Mesenchymal stem cell (in vitro differentiated cells and primary cell): ENCODE data around the gene ARL5C.
A peak's percentile ranks its signal among the peaks of the same experiment; 100 is the strongest.

Experiments used
- DNase-seq: peaks from one replicate; pipeline ENCODE4 v3.0.0-alpha.2; 2013
- H2AFZ ChIP-seq: one replicate; pipeline ENCODE4 v1.6.1; 2013; ENCODE audit warnings: low read depth, mild to moderate bottlenecking, control low read depth, inconsistent platforms, low read length, moderate library complexity
- H2AK5ac ChIP-seq: 2 replicates; pipeline ENCODE4 v1.6.1; 2013; ENCODE audit warnings: low read length, moderate library complexity, mild to moderate bottlenecking, inconsistent platforms; ENCODE audit not compliant: severe bottlenecking
- H2BK120ac ChIP-seq: one replicate; pipeline ENCODE4 v1.6.1; 2013; ENCODE audit warnings: low read depth, mild to moderate bottlenecking, inconsistent platforms, low read length, moderate library complexity
- H2BK12ac ChIP-seq, 2 experiments: one replicate each; pipeline ENCODE4 v1.6.1; 2013; ENCODE audit warnings: inconsistent platforms in 2 of 2, low read length in 2 of 2, mild to moderate bottlenecking in 2 of 2, moderate library complexity in 2 of 2, control low read depth in 1 of 2
- H2BK15ac ChIP-seq: one replicate; pipeline ENCODE4 v1.6.1; 2013; ENCODE audit warnings: mild to moderate bottlenecking, low read depth, inconsistent platforms; ENCODE audit not compliant: poor library complexity, severe bottlenecking
- H2BK5ac ChIP-seq: 2 replicates; pipeline ENCODE4 v1.6.1; 2013; ENCODE audit warnings: low read depth, mild to moderate bottlenecking, low read length, control low read depth, inconsistent platforms; ENCODE audit not compliant: poor library complexity, severe bottlenecking
- H3K14ac ChIP-seq, 2 experiments: one replicate each; pipeline ENCODE4 v1.6.1; 2013; ENCODE audit warnings: inconsistent platforms in 2 of 2, low read length in 2 of 2, control low read depth in 1 of 2, mild to moderate bottlenecking in 1 of 2, moderate library complexity in 1 of 2
- H3K18ac ChIP-seq, 2 experiments: one replicate each; pipeline ENCODE4 v1.6.1; 2013; ENCODE audit warnings: inconsistent platforms in 2 of 2, low read length in 2 of 2, control low read depth in 1 of 2, low read depth in 1 of 2, mild to moderate bottlenecking in 1 of 2
- H3K23ac ChIP-seq, 2 experiments: one replicate each; pipeline ENCODE4 v1.6.1; 2013; ENCODE audit warnings: inconsistent platforms in 2 of 2, low read length in 2 of 2, mild to moderate bottlenecking in 2 of 2, moderate library complexity in 2 of 2, control low read depth in 1 of 2
- H3K27ac ChIP-seq: 2 replicates; pipeline ENCODE4 v1.5.1; 2013; ENCODE audit warnings: mild to moderate bottlenecking, moderate library complexity, low read length, control low read depth, inconsistent platforms; ENCODE audit not compliant: poor library complexity, severe bottlenecking
- H3K27me3 ChIP-seq, 2 experiments: 2 replicates each; pipeline versions ENCODE4 v1.6.1 to v1.7.0; 2013; ENCODE audit warnings: low read length in 2 of 2, mild to moderate bottlenecking in 2 of 2, moderate library complexity in 2 of 2, control low read depth in 1 of 2, inconsistent platforms in 1 of 2; ENCODE audit not compliant: control insufficient read depth in 1 of 2, insufficient read depth in 1 of 2
- H3K36me3 ChIP-seq, 2 experiments: 2 replicates each; pipeline versions ENCODE4 v1.6.1 to v1.7.0; 2013; ENCODE audit warnings: low read length in 2 of 2, control low read depth in 1 of 2, inconsistent platforms in 1 of 2, low read depth in 1 of 2, mild to moderate bottlenecking in 1 of 2; ENCODE audit not compliant: insufficient read depth in 2 of 2, control insufficient read depth in 1 of 2
- H3K4ac ChIP-seq, 2 experiments: one replicate each; pipeline ENCODE4 v1.6.1; 2013; ENCODE audit warnings: inconsistent platforms in 2 of 2, low read length in 2 of 2, mild to moderate bottlenecking in 2 of 2, moderate library complexity in 2 of 2, control low read depth in 1 of 2, low read depth in 1 of 2
- H3K4me1 ChIP-seq: 2 replicates; pipeline ENCODE4 v1.6.1; 2013; ENCODE audit warnings: low read depth, low read length, control low read depth; ENCODE audit not compliant: control insufficient read depth, insufficient read depth
- H3K4me2 ChIP-seq: 2 replicates; pipeline ENCODE4 v1.6.1; 2013; ENCODE audit warnings: low read length, mild to moderate bottlenecking, inconsistent platforms; ENCODE audit not compliant: poor library complexity, severe bottlenecking
- H3K4me3 ChIP-seq, 2 experiments: 2 replicates each; pipeline versions ENCODE4 v1.5.1 to v1.7.0; 2013; ENCODE audit warnings: low read length in 2 of 2, mild to moderate bottlenecking in 2 of 2, control low read depth in 1 of 2, low read depth in 1 of 2; ENCODE audit not compliant: insufficient read depth in 1 of 2
- H3K79me1 ChIP-seq: replicated peaks from 2 replicates; pipeline ENCODE4 v1.6.1; 2013; ENCODE audit warnings: mild to moderate bottlenecking, control low read depth, low read length, inconsistent platforms; ENCODE audit not compliant: poor library complexity, severe bottlenecking
- H3K9ac ChIP-seq: 2 replicates; pipeline ENCODE4 v1.7.0; 2013; ENCODE audit warnings: mild to moderate bottlenecking, low read length, moderate library complexity
- H3K9me3 ChIP-seq: 2 replicates; pipeline ENCODE4 v1.7.0; 2013; ENCODE audit warnings: mild to moderate bottlenecking, low read length; ENCODE audit not compliant: control insufficient read depth
- H4K8ac ChIP-seq: one replicate; pipeline ENCODE4 v1.6.1; 2013; ENCODE audit warnings: inconsistent platforms, mild to moderate bottlenecking, low read length, moderate library complexity
- H4K91ac ChIP-seq: one replicate; pipeline ENCODE4 v1.6.1; 2013; ENCODE audit warnings: mild to moderate bottlenecking, low read length, inconsistent platforms
- WGBS: methylation state at CpG from one replicate; pipeline ENCODE4 v1.1.7; 2013; ENCODE audit warnings: mixed read lengths; 5-methylcytosine and 5-hydroxymethylcytosine counted together

Gene ARL5C

DNA sequence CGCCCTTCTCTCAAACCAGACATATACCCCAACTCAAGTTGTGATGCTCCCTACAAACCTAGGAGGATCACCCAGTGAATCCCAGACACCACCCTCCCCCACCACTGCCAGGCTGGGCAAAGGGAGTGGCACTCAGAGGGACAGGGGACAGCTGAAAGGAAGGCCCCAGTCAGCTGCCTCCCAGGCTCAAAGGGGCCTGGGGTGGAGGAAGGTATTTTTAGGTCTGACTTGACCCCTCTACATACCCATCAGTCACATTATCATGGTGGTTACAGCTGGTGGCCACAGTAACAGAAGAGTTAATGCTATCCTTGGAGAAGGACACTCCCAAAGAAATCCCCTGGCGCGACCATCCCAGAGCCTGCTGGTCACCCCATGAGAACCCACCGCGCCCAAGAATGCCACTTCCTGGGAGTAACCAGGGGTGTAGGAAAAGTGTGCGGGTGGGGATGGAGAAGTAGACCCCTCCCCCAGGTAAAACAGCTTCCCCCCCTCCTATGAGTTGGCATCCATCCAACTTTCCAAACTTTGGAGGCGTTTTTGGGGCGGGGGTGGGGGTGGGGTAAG lies 30.4 kb upstream of the ARL5C start:
- peak overlapping the region; percentile 68 for H2AK5ac ChIP-seq
- WGBS, result 59% methylated on average over 5 of the region's 8 CpGs

DNA sequence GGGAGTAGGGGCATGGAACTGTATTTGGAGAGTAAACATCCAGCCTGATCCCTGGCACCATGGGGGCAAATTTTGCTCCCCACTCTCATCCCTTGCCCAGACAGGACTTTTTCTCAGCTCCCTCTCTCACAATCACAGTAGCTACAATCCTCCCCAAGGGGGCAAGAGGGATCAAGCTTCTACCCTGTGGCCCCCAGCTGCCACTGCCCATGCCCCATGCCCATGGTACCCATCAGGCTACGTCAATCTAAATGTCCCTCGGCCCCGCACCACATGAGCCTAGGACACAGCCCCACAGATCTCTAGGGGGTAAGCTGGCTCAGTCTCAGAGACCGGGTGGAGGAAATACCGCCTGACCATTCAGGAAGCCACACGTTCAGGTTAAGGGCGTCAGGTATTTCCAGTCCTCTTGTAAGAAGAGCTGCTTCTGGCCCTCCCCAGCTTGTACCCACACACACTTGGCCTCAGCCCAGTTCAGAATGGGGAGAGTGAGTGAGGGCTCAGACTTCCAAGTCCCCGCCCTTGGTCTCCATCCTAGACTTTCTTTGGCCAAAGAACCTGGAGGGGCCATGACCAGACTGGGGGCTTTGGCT lies 29.7 kb upstream of the ARL5C start:
- no peak for DNase-seq
- Histone ChIP-seq H3K23ac (no peak overlapping the region), H4K91ac (no peak overlapping the region), H3K4ac (peak overlapping the region; percentile 13 to 25), H2AK5ac (no peak overlapping the region), H3K4me3 (peak overlapping the region in 1 of 2 experiments; percentile 84), H3K18ac (no peak overlapping the region), H3K4me2 (no peak overlapping the region), H2AFZ (no peak overlapping the region), H3K79me1 (peaks cover 38% of the 10 kb centered on the region), H2BK15ac (no peak overlapping the region), H2BK5ac (no peak overlapping the region), H3K36me3 (peaks cover 33 to 42% of the 10 kb centered on the region in 2 experiments), H3K14ac (peak overlapping the region in 1 of 2 experiments; percentile 14), H3K27ac (no peak overlapping the region), H3K27me3 (no peaks in the 10 kb centered on the region), H2BK120ac (no peak overlapping the region), H3K9me3 (no peaks in the 10 kb centered on the region), H3K9ac (peak overlapping the region; percentile 74), H2BK12ac (no peak overlapping the region), H4K8ac (no peak overlapping the region), H3K4me1 (peaks cover 23% of the 10 kb centered on the region)
- WGBS, result 97% methylated on average over 5 of the region's 8 CpGs

More for the DNA sequence above, 30.4 kb upstream of the ARL5C start:
- Histone ChIP-seq H3K4me3 (peak overlapping the region; percentile 49 to 84), H2BK12ac (no peak overlapping the region), H3K27ac (no peak overlapping the region), H3K36me3 (peaks cover 31 to 38% of the 10 kb centered on the region in 2 experiments), H3K9ac (peak overlapping the region; percentile 74), H2BK15ac (peak overlapping the region; percentile 85), H2BK5ac (no peak overlapping the region), H4K91ac (peak overlapping the region; percentile 47), H3K9me3 (no peaks in the 10 kb centered on the region), H3K4me1 (peaks cover 23% of the 10 kb centered on the region), H3K4me2 (peak overlapping the region; percentile 91), H2BK120ac (peak overlapping the region; percentile 22), H4K8ac (peak overlapping the region; percentile 79), H3K4ac (peak overlapping the region in 1 of 2 experiments; percentile 57), H3K23ac (no peak overlapping the region), H3K18ac (peak overlapping the region in 1 of 2 experiments; percentile 30), H3K79me1 (peaks cover 38% of the 10 kb centered on the region), H2AFZ (no peak overlapping the region), H3K14ac (peak overlapping the region in 1 of 2 experiments; percentile 19), H3K27me3 (no peaks in the 10 kb centered on the region)
- no peak for DNase-seq

DNA sequence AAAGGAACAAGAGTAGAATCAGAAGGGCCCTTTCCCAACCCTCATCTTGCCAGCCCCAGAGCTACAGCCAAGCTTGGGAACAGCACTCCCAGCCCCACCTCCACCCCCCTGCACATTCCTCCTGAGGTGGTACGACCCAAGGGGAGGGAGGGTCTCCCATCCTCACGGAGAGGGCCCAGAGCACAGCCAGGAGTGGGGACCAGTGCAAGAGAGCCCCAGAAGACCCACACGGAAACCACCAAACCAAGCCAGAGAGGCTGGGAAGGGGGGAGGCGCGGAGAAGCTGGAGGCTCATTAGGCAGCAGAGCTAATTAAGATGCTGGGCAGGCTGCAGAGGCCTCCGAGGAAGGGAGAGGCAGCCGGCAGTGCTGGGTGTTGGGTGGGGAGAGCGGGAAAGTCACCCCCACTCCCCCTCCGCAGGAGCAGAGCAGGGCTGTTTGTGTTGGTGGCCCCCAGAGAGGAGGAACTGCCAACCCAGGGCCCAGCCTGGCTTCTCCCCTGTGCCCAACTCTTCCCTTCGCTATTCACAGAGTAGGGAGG lies 29.1 kb upstream of the ARL5C start:
- Histone ChIP-seq H3K9ac (peak overlapping the region; percentile 74), H3K4me3 (peak overlapping the region in 1 of 2 experiments; percentile 84), H3K18ac (peak overlapping the region; percentile 37 to 40), H2AK5ac (no peak overlapping the region), H3K4ac (peak overlapping the region; percentile 11 to 25), H3K23ac (peak overlapping the region in 1 of 2 experiments; percentile 34), H3K14ac (no peak overlapping the region), H2BK12ac (peak overlapping the region; percentile 60 to 79), H2BK5ac (no peak overlapping the region), H3K9me3 (no peaks in the 10 kb centered on the region), H3K4me2 (no peak overlapping the region), H3K36me3 (peaks cover 36 to 47% of the 10 kb centered on the region in 2 experiments), H2BK120ac (no peak overlapping the region), H3K27ac (no peak overlapping the region), H3K4me1 (peaks cover 23% of the 10 kb centered on the region), H3K79me1 (peaks cover 38% of the 10 kb centered on the region), H4K8ac (peak overlapping the region; percentile 76), H3K27me3 (no peaks in the 10 kb centered on the region), H2BK15ac (peak overlapping the region; percentile 9), H4K91ac (peak overlapping the region; percentile 31), H2AFZ (no peak overlapping the region)
- DNase-seq, result no peak
- WGBS, result 57% methylated on average over 9 of the region's 10 CpGs
